Subcutaneous abdominal adipose tissue (tissue), 5 donors: Measurements from ENCODE around the gene F7.

Source experiments
- H3K27ac ChIP-seq: one replicate; pipeline ENCODE4 v1.7.0; 2013; ENCODE audit warnings: low read depth, mild to moderate bottlenecking, inconsistent platforms, low read length, moderate library complexity
- H3K27me3 ChIP-seq, 5 donors: one replicate each; pipeline ENCODE4 v1.7.0; 2013; ENCODE audit warnings: low read length in 5 of 5, inconsistent platforms in 1 of 5; ENCODE audit not compliant: control insufficient read depth in 5 of 5, insufficient read depth in 4 of 5
- H3K36me3 ChIP-seq, 5 donors: one replicate each; pipeline ENCODE4 v1.7.0; 2013; ENCODE audit warnings: low read length in 5 of 5; ENCODE audit not compliant: control insufficient read depth in 5 of 5, insufficient read depth in 5 of 5
- H3K4me1 ChIP-seq, 5 donors: one replicate each; pipeline ENCODE4 v1.7.0; 2013; ENCODE audit warnings: low read length in 5 of 5, mild to moderate bottlenecking in 3 of 5, moderate library complexity in 1 of 5; ENCODE audit not compliant: control insufficient read depth in 5 of 5, insufficient read depth in 5 of 5
- H3K4me3 ChIP-seq, 5 donors: one replicate each; pipeline ENCODE4 v1.7.0; 2013; ENCODE audit warnings: low read length in 5 of 5, low read depth in 1 of 5
- H3K9ac ChIP-seq, 5 donors: one replicate each; pipeline ENCODE4 v1.7.0; 2013; ENCODE audit warnings: low read length in 5 of 5, mild to moderate bottlenecking in 4 of 5, moderate library complexity in 3 of 5
- H3K9me3 ChIP-seq, 5 donors: one replicate each; pipeline ENCODE4 v1.7.0; 2013; ENCODE audit warnings: low read length in 5 of 5; ENCODE audit not compliant: control insufficient read depth in 5 of 5
- donor health status: healthy.
- donor health status: healthy.
- donor health status: healthy.
- donor health status: healthy.
- donor health status: healthy.

Gene F7

GRCh38 chr13:113166681-113167080, 61.1 kb downstream of the F7 start:
- Histone ChIP-seq H3K36me3 (peaks cover 0 to 11% (median 7%) of the 10 kb centered on the region in 5 donors), H3K27me3 (peaks cover 0 to 15% (median 8%) of the 10 kb centered on the region in 5 donors), H3K4me3 (no peak overlapping the region), H3K9ac (no peak overlapping the region), H3K9me3 (peaks cover 0 to 8% (median 0%) of the 10 kb centered on the region in 5 donors), H3K27ac (no peak overlapping the region), H3K4me1 (no peaks in the 10 kb centered on the region)

DNA sequence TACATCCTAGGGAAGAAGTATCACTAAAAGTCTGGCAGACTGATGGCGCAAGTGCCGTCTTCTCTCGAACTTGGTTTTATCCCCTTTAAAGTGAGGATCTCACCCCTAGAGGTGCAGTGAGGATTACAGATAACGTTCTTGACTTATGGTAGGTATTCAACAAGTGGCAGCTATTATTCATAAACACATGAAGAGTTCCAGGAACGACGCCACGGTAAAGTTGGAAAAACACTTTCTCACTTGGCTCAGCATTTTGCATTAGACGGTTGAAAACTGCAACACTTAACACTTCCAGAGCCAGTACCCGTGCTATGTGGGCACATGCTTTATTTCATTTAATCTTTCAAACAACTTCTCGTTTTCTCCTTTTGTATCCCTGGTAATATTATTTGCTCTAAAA, 61.6 kb downstream of the F7 start:
- Histone ChIP-seq H3K27me3 (peaks cover 0 to 15% (median 8%) of the 10 kb centered on the region in 5 donors), H3K9me3 (peaks cover 0 to 8% (median 0%) of the 10 kb centered on the region in 5 donors), H3K36me3 (peaks cover 0 to 16% (median 11%) of the 10 kb centered on the region in 5 donors), H3K4me1 (no peaks in the 10 kb centered on the region), H3K4me3 (no peak overlapping the region), H3K9ac (no peak overlapping the region), H3K27ac (no peak overlapping the region)

- H3K36me3 ChIP-seq = peaks cover 0 to 20% (median 15%) of the 10 kb centered on the region in 5 donors
- peaks cover 0 to 14% (median 8%) of the 10 kb centered on the region in 5 donors for H3K27me3 ChIP-seq
- no peaks in the 10 kb centered on the region for H3K4me1 ChIP-seq
- H3K4me3 ChIP-seq = no peak overlapping the region
- no peak overlapping the region for H3K27ac ChIP-seq
- no peak overlapping the region for H3K9ac ChIP-seq
- H3K9me3 ChIP-seq = peaks cover 0 to 8% (median 0%) of the 10 kb centered on the region in 5 donors
Observed at GRCh38 chr13:113167575-113167974, 62.0 kb downstream of the F7 start.

GRCh38 chr13:113168211-113168610, 62.6 kb downstream of the F7 start:
- peaks cover 0 to 27% (median 21%) of the 10 kb centered on the region in 5 donors for H3K36me3 ChIP-seq
- H3K4me1 ChIP-seq = no peaks in the 10 kb centered on the region
- peaks cover 0 to 8% (median 2%) of the 10 kb centered on the region in 5 donors for H3K27me3 ChIP-seq
- H3K9ac ChIP-seq = no peak overlapping the region
- peaks cover 0 to 8% (median 0%) of the 10 kb centered on the region in 5 donors for H3K9me3 ChIP-seq
- H3K27ac ChIP-seq = no peak overlapping the region
- no peak overlapping the region for H3K4me3 ChIP-seq

DNA sequence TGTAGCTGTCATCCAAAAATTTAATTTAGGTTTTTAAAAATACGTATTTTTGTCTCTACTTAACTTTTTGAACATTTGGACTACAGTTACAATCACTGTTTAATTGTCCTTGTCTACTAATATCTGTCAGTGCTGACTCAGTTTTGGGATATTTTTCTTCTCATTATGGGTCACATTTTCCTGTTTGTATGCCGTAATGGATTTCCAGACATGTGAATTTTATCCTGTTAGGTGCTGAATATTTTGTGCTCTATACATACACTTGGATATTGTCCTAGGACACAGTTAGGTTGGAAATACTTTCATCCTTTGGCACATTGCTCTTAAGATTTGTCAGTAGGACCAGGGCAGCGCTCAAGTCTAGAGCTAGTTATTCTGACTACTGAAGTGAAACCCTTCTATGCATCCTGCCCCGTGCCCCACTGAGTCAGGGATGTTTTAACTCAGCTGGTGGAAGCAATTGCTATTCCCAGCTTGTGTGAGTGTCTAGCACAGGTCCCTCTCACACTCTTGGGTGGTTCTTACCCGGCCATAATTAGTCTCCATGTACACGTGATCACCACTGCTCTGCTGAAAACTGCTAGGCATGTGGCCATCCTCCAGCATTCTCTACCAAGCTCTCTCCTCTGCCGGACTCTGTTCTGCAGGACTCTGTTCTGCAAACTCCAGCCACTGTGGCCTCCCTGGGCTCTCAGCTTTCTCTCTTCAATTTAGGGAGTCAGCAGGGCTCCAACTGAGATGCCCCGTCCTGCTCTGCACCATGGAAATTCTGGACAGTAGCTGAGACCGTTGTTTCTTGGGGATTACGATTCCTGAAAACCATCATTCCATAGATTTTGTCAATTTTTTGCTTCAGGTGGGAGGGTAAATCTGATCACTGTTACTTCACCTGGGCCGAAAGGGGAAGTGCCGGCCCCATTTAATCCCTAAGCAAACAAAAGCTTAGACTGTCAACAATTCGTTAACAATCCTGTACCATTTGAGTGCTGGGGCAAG, 64.0 kb downstream of the F7 start:
- Histone ChIP-seq H3K36me3 (peaks cover 0 to 31% (median 23%) of the 10 kb centered on the region in 5 donors), H3K27ac (no peak overlapping the region), H3K27me3 (no peaks in the 10 kb centered on the region), H3K9ac (no peak overlapping the region), H3K4me1 (no peaks in the 10 kb centered on the region), H3K4me3 (no peak overlapping the region), H3K9me3 (peaks cover 0 to 8% (median 0%) of the 10 kb centered on the region in 5 donors)
